PC-9 (cell line): ENCODE results near the gene SNX5.

Experiments used
- EZH2 ChIP-seq: fragments of 200-600 bp; sonication (generic); IDR thresholded peaks from 2 replicates; pipeline ENCODE4 v1.8.0; 2017; ENCODE audit warnings: antibody characterized with exemption, low read depth
- TF ChIP-seq, protein P1 (sequence below): fragments of 200-600 bp; sonication (generic); conservative IDR thresholded peaks from 2 replicates; pipeline ENCODE4 v1.6.1; 2017; ENCODE audit warnings: mixed run types, antibody characterized with exemption, mild to moderate bottlenecking, moderate library complexity

DNA sequence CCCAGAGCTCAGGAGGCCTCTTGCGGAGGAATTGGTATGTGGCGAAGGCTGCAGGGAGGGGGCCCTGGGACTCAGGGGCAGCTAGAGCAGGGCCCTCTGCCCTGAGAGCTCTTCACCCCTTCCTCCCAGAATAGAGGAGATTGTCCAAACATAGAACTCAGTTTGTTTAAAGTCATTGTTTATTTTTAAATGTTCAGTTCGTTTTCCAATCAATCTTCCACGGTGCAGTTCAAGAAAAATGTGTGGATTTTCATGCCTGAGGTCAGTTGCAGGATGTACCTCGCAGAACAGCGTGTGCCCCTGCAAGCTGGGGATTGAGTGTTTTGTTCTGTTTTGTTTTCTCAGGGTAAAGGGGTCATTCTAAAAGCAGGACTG, 37.4 kb upstream of the SNX5 start:
- TF ChIP-seq, protein P1, sequence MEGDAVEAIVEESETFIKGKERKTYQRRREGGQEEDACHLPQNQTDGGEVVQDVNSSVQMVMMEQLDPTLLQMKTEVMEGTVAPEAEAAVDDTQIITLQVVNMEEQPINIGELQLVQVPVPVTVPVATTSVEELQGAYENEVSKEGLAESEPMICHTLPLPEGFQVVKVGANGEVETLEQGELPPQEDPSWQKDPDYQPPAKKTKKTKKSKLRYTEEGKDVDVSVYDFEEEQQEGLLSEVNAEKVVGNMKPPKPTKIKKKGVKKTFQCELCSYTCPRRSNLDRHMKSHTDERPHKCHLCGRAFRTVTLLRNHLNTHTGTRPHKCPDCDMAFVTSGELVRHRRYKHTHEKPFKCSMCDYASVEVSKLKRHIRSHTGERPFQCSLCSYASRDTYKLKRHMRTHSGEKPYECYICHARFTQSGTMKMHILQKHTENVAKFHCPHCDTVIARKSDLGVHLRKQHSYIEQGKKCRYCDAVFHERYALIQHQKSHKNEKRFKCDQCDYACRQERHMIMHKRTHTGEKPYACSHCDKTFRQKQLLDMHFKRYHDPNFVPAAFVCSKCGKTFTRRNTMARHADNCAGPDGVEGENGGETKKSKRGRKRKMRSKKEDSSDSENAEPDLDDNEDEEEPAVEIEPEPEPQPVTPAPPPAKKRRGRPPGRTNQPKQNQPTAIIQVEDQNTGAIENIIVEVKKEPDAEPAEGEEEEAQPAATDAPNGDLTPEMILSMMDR, result no peak
- TF ChIP-seq EZH2, result no peak
